GM19455 (cell line): ENCODE data around the gene UQCC5.
"Not testable (repeated sequence)": the region's sequence is repeated elsewhere in the genome, so short reads cannot be mapped to it uniquely, and the experiment has no call there.

Experiments used
- ATAC-seq: cut with Tn5 transposase; IDR thresholded peaks from one replicate; pipeline ENCODE4 v1.9.1; 2021; ENCODE audit not compliant: unreplicated experiment

UQCC5 gene

GRCh38 chr3:52521881-52522650 is 14.3 kb upstream of the UQCC5 start:
- no peak for ATAC-seq

- no peak for ATAC-seq
Observed at GRCh38 chr3:52522651-52523251, 13.7 kb upstream of the UQCC5 start.

- ATAC-seq: no peak
Observed at GRCh38 chr3:52523386-52524257, 12.8 kb upstream of the UQCC5 start.

- ATAC-seq: no peak
Observed at GRCh38 chr3:52524258-52524751, 12.1 kb upstream of the UQCC5 start.

- no peak for ATAC-seq
Observed at GRCh38 chr3:52524752-52525679, 11.4 kb upstream of the UQCC5 start.

GRCh38 chr3:52525680-52526561 is 10.5 kb upstream of the UQCC5 start:
- no peak for ATAC-seq

- ATAC-seq: not testable (repeated sequence)
Observed at GRCh38 chr3:52526671-52527038, 9.8 kb upstream of the UQCC5 start.

- no peak for ATAC-seq
Observed at GRCh38 chr3:52527039-52527731, 9.2 kb upstream of the UQCC5 start.

- ATAC-seq: no peak
Observed at GRCh38 chr3:52527732-52528585, 8.4 kb upstream of the UQCC5 start.

- no peak for ATAC-seq
Observed at GRCh38 chr3:52528586-52529375, 7.6 kb upstream of the UQCC5 start.

GRCh38 chr3:52529376-52530333 is 6.8 kb upstream of the UQCC5 start:
- ATAC-seq: no peak

GRCh38 chr3:52530918-52531826 is 5.2 kb upstream of the UQCC5 start:
- no peak for ATAC-seq

- no peak for ATAC-seq
Observed at GRCh38 chr3:52531860-52532516, 4.4 kb upstream of the UQCC5 start.

GRCh38 chr3:52532517-52532837 is 3.9 kb upstream of the UQCC5 start:
- ATAC-seq: no peak
